C4-2B (cell line): ENCODE measurements around the gene SH3GL1.

ENCODE experiments used
- ZFX ChIP-seq: fragments of 450-650 bp; IDR thresholded peaks from 2 replicates; pipeline ENCODE4 v1.6.1; 2017
- TF ChIP-seq, protein P1 (sequence below): fragments of 450-650 bp; conservative IDR thresholded peaks from 2 replicates; pipeline ENCODE4 v1.5.1; 2017; ENCODE audit warnings: mild to moderate bottlenecking

DNA sequence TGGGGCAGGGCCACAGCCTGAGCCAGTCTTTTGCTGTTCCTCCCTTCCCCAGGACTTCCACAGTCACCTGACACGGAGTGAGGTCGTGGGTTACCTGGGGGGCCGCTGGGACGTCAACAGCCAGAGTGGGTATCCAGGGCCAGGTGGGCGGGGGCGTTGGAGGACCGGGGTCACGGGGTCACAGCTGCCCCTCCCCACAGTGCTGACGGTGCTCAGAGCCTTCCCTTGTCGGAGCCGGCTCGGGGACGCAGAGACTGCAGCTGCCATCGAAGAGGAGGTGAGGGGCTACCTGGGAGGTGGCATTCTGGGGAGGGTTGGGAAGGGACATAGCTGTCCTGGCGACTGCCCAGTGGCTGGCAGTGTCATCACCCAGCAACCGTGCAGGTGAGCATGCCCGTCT, 45.5 kb downstream of the SH3GL1 start:
- TF ChIP-seq, protein P1, sequence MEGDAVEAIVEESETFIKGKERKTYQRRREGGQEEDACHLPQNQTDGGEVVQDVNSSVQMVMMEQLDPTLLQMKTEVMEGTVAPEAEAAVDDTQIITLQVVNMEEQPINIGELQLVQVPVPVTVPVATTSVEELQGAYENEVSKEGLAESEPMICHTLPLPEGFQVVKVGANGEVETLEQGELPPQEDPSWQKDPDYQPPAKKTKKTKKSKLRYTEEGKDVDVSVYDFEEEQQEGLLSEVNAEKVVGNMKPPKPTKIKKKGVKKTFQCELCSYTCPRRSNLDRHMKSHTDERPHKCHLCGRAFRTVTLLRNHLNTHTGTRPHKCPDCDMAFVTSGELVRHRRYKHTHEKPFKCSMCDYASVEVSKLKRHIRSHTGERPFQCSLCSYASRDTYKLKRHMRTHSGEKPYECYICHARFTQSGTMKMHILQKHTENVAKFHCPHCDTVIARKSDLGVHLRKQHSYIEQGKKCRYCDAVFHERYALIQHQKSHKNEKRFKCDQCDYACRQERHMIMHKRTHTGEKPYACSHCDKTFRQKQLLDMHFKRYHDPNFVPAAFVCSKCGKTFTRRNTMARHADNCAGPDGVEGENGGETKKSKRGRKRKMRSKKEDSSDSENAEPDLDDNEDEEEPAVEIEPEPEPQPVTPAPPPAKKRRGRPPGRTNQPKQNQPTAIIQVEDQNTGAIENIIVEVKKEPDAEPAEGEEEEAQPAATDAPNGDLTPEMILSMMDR, result no peak
- no peak for TF ChIP-seq ZFX
